Fibroblast of mammary gland (primary cell): ENCODE data around the gene NCOA7.

ENCODE experiments used
- DNase-seq: peaks from one replicate; pipeline ENCODE4 v3.0.0-alpha.2; 2010; ENCODE audit warnings: low read depth
- H3K4me3 ChIP-seq: 2 replicates; pipeline ENCODE4 v1.5.1; 2011; ENCODE audit warnings: low read depth, mild to moderate bottlenecking, low read length, moderate library complexity; ENCODE audit not compliant: control insufficient read depth
- TF ChIP-seq, protein P1 (sequence below): conservative IDR thresholded peaks from 2 replicates; pipeline ENCODE4 v1.5.1; 2011; ENCODE audit warnings: low read depth, low read length, inconsistent platforms; ENCODE audit not compliant: control insufficient read depth, insufficient read depth

Gene NCOA7

DNA sequence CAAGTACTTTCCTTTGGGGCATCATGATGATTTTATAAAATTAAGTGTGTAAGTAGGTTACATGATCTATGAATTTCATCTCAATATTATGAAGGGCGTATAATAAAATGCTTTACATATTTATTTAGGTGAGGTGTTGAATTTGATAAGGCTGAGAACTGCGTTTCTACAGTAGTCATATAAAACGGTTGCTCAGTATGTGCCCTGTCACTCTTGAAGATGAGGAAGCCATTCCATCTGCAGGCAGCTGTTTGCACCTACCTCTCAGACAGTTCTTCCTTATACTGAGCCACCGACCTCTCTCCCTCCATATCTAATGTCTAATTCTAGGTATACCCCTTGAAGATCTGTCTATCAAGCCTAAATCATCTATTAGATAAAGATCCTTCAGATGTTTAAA lies 16.1 kb downstream of the NCOA7 start:
- DNase-seq, result no peak
- TF ChIP-seq, protein P1, sequence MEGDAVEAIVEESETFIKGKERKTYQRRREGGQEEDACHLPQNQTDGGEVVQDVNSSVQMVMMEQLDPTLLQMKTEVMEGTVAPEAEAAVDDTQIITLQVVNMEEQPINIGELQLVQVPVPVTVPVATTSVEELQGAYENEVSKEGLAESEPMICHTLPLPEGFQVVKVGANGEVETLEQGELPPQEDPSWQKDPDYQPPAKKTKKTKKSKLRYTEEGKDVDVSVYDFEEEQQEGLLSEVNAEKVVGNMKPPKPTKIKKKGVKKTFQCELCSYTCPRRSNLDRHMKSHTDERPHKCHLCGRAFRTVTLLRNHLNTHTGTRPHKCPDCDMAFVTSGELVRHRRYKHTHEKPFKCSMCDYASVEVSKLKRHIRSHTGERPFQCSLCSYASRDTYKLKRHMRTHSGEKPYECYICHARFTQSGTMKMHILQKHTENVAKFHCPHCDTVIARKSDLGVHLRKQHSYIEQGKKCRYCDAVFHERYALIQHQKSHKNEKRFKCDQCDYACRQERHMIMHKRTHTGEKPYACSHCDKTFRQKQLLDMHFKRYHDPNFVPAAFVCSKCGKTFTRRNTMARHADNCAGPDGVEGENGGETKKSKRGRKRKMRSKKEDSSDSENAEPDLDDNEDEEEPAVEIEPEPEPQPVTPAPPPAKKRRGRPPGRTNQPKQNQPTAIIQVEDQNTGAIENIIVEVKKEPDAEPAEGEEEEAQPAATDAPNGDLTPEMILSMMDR, result no peak
- H3K4me3 ChIP-seq, result no peak overlapping the region

DNA sequence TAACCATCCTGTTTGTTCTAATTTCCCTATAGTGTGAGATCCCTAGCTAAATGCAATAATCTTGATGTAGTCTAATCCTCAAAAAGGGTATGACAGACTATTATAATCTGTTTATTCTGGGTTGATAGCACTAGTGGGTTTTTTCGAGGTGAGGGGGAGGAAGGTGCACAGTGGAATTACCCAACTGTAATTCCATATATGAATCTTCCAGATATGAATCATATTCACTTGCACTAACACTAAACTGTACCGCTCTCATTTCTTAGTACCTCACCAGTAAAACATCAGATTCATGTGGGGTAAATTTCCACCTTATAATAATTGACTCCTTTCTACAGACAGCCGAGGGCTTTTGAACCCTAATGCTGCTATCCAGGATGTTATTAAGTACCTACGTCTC lies 16.5 kb downstream of the NCOA7 start:
- TF ChIP-seq, protein P1, result no peak
- no peak for DNase-seq
- no peak overlapping the region for H3K4me3 ChIP-seq

DNA sequence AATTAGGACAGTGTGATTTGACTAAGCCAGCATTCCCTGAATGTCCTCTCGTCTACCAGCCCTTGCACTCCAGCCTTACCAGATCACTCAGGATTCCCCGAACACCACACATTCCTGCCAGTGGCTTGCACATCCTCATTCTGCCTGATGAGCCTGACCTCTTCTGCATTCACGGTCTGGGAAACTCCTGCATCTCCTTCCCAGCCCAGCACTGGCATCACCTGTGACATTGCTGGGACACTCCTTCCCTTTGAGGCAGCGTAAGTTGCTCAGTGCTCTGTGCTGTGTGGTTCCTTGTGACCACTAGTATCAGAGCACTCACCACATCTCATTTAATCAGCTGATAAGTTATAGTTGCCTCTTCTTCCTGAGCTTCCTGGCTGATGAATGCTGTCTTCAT lies 17.3 kb downstream of the NCOA7 start:
- DNase-seq, result no peak
- no peak overlapping the region for H3K4me3 ChIP-seq
- TF ChIP-seq, protein P1, result no peak

DNA sequence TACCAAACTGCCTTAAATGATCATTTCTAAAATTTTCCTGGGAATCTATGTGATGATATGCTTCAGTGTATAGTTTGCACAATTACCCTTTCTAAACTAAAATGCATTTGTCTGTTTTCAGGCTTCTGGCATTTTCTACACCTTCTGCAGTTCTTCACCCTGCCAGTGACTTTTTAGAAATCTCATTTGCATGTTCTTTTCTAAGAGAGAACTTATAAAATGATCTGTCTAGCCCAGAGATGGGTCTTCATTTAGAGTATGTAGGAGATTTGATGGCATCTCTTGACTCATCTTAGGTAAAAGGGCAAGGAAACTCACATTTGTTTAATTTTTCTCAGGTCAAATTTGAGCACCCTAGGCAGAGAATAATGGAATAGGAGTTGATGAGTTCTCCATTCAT lies 17.8 kb downstream of the NCOA7 start:
- TF ChIP-seq, protein P1, result no peak

DNA sequence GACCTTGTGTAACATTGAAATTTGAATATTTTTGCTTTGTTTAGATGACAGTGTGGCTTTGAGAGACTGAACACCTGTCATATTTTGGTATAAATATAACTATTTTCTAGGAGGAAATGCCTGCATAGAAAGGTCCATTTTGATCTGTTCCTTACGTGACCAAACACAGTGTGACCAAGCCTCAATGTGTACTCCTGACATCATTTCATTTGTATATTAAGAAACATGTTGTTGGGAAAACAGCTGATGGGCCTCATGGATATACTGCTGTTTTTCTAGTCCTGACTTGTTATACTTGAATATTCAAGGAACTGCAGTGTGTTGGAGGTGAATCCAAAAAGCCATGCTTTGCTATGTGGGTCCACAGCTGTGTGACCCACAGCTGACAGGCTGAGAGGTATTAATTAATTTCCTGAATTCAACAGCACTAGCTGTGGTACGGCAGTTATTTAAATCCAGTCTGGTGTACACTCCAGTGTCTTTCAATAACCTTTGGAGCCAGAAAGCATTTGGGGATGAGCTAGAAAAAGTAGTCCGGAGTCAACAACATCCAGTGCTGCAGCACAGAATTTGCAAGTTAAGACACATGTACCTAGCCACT lies 18.9 kb downstream of the NCOA7 start:
- H3K4me3 ChIP-seq, result no peak overlapping the region
- DNase-seq, result no peak
- TF ChIP-seq, protein P1, result no peak

More for the DNA sequence above, 17.8 kb downstream of the NCOA7 start:
- no peak for DNase-seq
- no peak overlapping the region for H3K4me3 ChIP-seq

DNA sequence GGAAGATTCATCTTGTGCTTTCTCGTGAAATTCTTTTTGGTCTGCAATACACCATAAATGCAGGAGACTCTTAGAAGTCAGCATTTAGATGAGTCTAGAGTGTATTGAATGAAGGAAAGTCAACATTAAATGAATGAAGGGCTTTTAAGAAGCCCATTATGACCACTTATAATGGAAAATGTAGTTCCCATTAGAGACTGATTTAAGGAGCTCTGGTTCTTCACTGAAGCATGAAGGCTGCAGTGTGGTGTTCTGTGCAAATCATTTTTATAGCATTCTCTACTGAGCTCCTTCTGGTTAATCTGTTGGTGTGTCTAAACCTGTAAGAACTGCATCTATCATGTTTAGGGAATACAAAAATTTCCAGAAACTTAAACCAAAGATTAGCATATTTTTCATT lies 19.7 kb downstream of the NCOA7 start:
- no peak overlapping the region for H3K4me3 ChIP-seq
- TF ChIP-seq, protein P1, result no peak
- DNase-seq, result no peak

DNA sequence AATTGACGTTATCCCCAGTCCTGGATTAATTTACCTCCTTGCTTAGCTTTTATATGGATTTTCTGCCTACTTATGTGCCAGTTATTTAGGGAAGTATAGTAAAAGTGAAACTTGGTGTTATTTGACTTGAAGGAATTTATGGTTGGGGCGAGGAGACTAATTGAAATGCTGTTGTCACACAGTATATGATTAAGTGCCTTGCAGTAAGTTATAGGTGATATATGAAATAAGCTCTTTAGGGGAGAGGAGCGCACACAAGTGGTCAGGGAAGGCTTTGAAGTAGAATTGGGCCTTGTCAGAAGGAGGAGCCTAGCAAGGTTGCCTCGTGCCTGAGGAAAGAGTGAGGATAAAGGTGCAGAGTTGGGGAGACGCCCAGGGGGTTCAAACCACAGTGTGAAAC lies 20.5 kb downstream of the NCOA7 start:
- no peak for DNase-seq
- TF ChIP-seq, protein P1, result no peak
- H3K4me3 ChIP-seq, result no peak overlapping the region
